B cell (primary cell): ENCODE data around the gene KCNH1. TPM values are rescaled to one million over a fixed set of nuclear protein-coding genes. Genes with fewer than 3 reads are reported as not detected.

ENCODE experiments used
- ATAC-seq: fragments of 200-7000 bp; cut with Tn5 transposase; one replicate; pipeline ENCODE4 v1.10.0; 2021; ENCODE audit warnings: low read depth, mild to moderate bottlenecking, moderate number of reproducible peaks, moderate library complexity
- CTCF ChIA-PET: fragments of 350-600 bp; sonication (Branson Sonifier 250); formaldehyde crosslinking; loops from one replicate; lab custom pipeline; 2021; ENCODE audit warnings: antibody characterized with exemption, inconsistent platforms; lab: Charles Lee
- POLR2A ChIA-PET: fragments of 350-600 bp; sonication (Branson Sonifier 250); formaldehyde crosslinking; loops from one replicate; lab custom pipeline; 2021; ENCODE audit warnings: antibody characterized with exemption; lab: Charles Lee
- DNase-seq: peaks from one replicate; pipeline ENCODE4 v3.0.0; 2013
- H2AFZ ChIP-seq: 2 replicates; pipeline ENCODE4 v1.6.1; 2012; ENCODE audit warnings: mild to moderate bottlenecking, low read depth, low read length; ENCODE audit not compliant: insufficient read depth, poor library complexity, severe bottlenecking
- H3K27ac ChIP-seq, 2 donors: 1 replicate in 1 of 2; 2 replicates in 1 of 2; pipeline ENCODE4 v1.5.1; 2012 to 2013; ENCODE audit warnings: low read length in 2 of 2, mild to moderate bottlenecking in 2 of 2, moderate library complexity in 1 of 2
- H3K27me3 ChIP-seq, 4 experiments: fragments of 200-600 bp in 1 of 4; sonication (generic) in 1 of 4; replicated peaks in 1 of 4; 1 replicate in 2 of 4; 2 replicates in 2 of 4; pipeline versions ENCODE4 v1.6.1 to v1.7.0; 2013 to 2016; ENCODE audit warnings: low read length in 3 of 4, mild to moderate bottlenecking in 2 of 4, mixed read lengths in 1 of 4, moderate library complexity in 1 of 4; ENCODE audit not compliant: insufficient read depth in 4 of 4, control insufficient read depth in 3 of 4; ENCODE audit errors: control extremely low read depth in 1 of 4
- H3K36me3 ChIP-seq, 2 experiments: replicated peaks in 1 of 2; 1 replicate in 1 of 2; 2 replicates in 1 of 2; pipeline versions ENCODE4 v1.6.1 to v1.7.1; 2013; ENCODE audit warnings: low read length in 1 of 2; ENCODE audit not compliant: insufficient read depth in 2 of 2, control insufficient read depth in 1 of 2; ENCODE audit errors: control extremely low read depth in 1 of 2, extremely low read depth in 1 of 2
- H3K4me1 ChIP-seq, 2 donors: fragments of 200-600 bp in 1 of 2; sonication (generic) in 1 of 2; 1 replicate in 1 of 2; 2 replicates in 1 of 2; pipeline versions ENCODE4 v1.5.1 to v1.6.1; 2013 to 2017; ENCODE audit warnings: low read length in 2 of 2; ENCODE audit not compliant: control insufficient read depth in 2 of 2, insufficient read depth in 2 of 2
- H3K4me2 ChIP-seq: replicated peaks from 2 replicates; pipeline ENCODE3; 2012; ENCODE audit warnings: mild to moderate bottlenecking, low read depth, low read length; ENCODE audit not compliant: poor library complexity, severe bottlenecking
- H3K4me3 ChIP-seq, 5 experiments: fragments of 200-600 bp in 1 of 5; sonication (generic) in 1 of 5; 1 replicate in 3 of 5; 2 replicates in 2 of 5; pipeline versions ENCODE4 v1.5.1 to v1.7.0; 2011 to 2016; ENCODE audit warnings: low read length in 4 of 5, mild to moderate bottlenecking in 4 of 5, low read depth in 2 of 5, control low read depth in 1 of 5, moderate library complexity in 1 of 5; ENCODE audit not compliant: insufficient read depth in 1 of 5; ENCODE audit errors: control extremely low read depth in 1 of 5, extremely low read depth in 1 of 5
- H3K79me2 ChIP-seq: fragments of 200-600 bp; sonication (generic); one replicate; pipeline ENCODE4 v1.6.0; 2016; ENCODE audit warnings: low read length; ENCODE audit not compliant: control insufficient read depth, insufficient read depth
- H3K9ac ChIP-seq: fragments of 200-600 bp; sonication (generic); 2 replicates; pipeline ENCODE4 v1.6.1; 2017; ENCODE audit warnings: mild to moderate bottlenecking, low read length, moderate library complexity
- H3K9me3 ChIP-seq, 3 donors: one replicate each; pipeline versions ENCODE4 v1.6.1 to v1.7.1; 2013; ENCODE audit warnings: low read length in 2 of 3; ENCODE audit not compliant: control insufficient read depth in 2 of 3, insufficient read depth in 1 of 3; ENCODE audit errors: control extremely low read depth in 1 of 3
- H4K20me1 ChIP-seq: 2 replicates; pipeline ENCODE4 v1.6.0; 2012; ENCODE audit warnings: mild to moderate bottlenecking, low read length; ENCODE audit not compliant: insufficient read depth, control insufficient read depth, poor library complexity, severe bottlenecking
- H3K27ac Mint-ChIP-seq: one replicate; pipeline ENCODE4 v1.8.0; 2021; ENCODE audit warnings: mixed read lengths
- H3K27me3 Mint-ChIP-seq: one replicate; pipeline ENCODE4 v1.8.0; 2021; ENCODE audit warnings: mixed read lengths
- H3K4me1 Mint-ChIP-seq: one replicate; pipeline ENCODE4 v1.8.0; 2021; ENCODE audit warnings: mixed read lengths
- H3K4me3 Mint-ChIP-seq: one replicate; pipeline ENCODE4 v1.8.0; 2021; ENCODE audit warnings: mixed read lengths
- H3K9me3 Mint-ChIP-seq: one replicate; pipeline ENCODE4 v1.8.0; 2022; ENCODE audit warnings: mixed read lengths; ENCODE audit not compliant: insufficient read depth
- EZH2 ChIP-seq: IDR thresholded peaks from 2 replicates; pipeline ENCODE4 v1.6.1; 2012; ENCODE audit warnings: borderline replicate concordance, low read depth, mild to moderate bottlenecking, moderate library complexity, low read length; ENCODE audit not compliant: insufficient read depth, poor library complexity, severe bottlenecking
- whole genome bisulfite sequencing: methylation state at CpG from one replicate; pipeline ENCODE4 v1.1.5; 2013; ENCODE audit warnings: missing lambda C conversion rate; ENCODE audit not compliant: insufficient coverage; 5-methylcytosine and 5-hydroxymethylcytosine counted together
- intact Hi-C: fragments of 100-400 bp; cut with micrococcal nuclease; formaldehyde crosslinking; loops from one replicate; pipeline ENCODE4 v1.10.0; 2022
- polyA plus RNA-seq: library from polyadenylated mRNA; depleted of rRNA; stranded (reverse); fragments of >200 nt; gene quantifications from 2 replicates; pipeline ENCODE4 v1.2.3, GENCODE V29; 2012
- total RNA-seq, 2 donors: library from RNA; stranded (reverse); fragments of 120-200 nt in 1 of 2; gene quantifications; 1 replicate in 1 of 2; 2 replicates in 1 of 2; pipeline versions ENCODE4 v1.2.3 to v1.2.4, GENCODE V29; 2013 to 2022
- TF ChIP-seq, protein P1 (sequence below): fragments of 200-600 bp; IDR thresholded peaks from one replicate; pipeline ENCODE4 v1.8.0; 2022; ENCODE audit warnings: antibody characterized with exemption, mild to moderate bottlenecking

KCNH1 gene
- total and polyA plus RNA-seq, 2 donors (not counting 1 experiment from before 2014, with no cell fraction given), result not detected

DNA sequence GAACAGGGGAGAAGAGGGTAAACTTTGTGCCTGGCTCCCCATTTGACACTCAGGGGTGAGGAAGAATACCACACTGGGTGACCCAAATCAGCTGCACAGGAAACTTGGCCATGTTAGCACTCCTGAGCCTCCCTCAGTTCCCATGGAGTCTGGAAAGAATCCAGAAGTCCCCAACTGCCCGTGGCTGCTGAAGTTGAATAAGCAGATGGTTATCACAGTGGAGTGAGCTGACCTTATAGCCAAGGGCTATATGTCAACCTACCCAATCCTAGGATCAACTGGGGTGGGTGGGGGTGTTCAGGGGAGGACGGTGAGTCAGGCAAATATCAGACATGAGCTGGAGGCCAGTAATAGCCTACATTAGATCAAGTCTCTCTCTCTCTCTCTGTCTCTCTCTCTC is 20.4 kb downstream of the KCNH1 start:
- CTCF ChIA-PET, result no interaction called here

DNA sequence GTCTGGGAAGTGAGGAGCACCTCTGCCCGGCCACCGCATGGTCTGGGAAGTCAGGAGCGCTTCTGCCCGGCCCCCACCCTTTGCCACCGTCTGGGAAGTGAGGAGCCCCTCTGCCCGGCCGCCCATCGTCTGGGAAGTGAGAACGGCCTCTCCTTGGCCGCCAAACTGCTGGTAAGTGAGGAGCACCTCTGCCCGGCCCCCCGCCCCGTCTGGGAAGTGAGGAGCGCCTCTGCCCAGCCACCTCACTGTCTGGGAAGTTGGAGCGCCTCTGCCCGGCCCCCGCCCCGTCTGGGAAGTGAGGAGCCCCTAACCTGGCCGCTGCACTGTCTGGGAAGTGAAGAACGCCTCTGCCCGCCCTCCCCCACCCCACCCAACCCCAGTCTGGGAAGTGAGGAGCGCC is 22.6 kb downstream of the KCNH1 start:
- Mint-ChIP-seq H3K27me3 (peaks cover 15% of the 10 kb centered on the region), H3K27ac (no peak overlapping the region), H3K9me3 (peaks cover 4% of the 10 kb centered on the region), H3K4me1 (no peaks in the 10 kb centered on the region), H3K4me3 (no peak overlapping the region)
- TF ChIP-seq EZH2, result no peak
- TF ChIP-seq, protein P1, sequence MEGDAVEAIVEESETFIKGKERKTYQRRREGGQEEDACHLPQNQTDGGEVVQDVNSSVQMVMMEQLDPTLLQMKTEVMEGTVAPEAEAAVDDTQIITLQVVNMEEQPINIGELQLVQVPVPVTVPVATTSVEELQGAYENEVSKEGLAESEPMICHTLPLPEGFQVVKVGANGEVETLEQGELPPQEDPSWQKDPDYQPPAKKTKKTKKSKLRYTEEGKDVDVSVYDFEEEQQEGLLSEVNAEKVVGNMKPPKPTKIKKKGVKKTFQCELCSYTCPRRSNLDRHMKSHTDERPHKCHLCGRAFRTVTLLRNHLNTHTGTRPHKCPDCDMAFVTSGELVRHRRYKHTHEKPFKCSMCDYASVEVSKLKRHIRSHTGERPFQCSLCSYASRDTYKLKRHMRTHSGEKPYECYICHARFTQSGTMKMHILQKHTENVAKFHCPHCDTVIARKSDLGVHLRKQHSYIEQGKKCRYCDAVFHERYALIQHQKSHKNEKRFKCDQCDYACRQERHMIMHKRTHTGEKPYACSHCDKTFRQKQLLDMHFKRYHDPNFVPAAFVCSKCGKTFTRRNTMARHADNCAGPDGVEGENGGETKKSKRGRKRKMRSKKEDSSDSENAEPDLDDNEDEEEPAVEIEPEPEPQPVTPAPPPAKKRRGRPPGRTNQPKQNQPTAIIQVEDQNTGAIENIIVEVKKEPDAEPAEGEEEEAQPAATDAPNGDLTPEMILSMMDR, result no peak
- H3K4me1 ChIP-seq, result no peaks in the 10 kb centered on the region
- DNase-seq (no peak), ATAC-seq (no peak)
- H3K79me2 ChIP-seq, result no peaks in the 10 kb centered on the region
- H4K20me1 ChIP-seq, result no peaks in the 10 kb centered on the region
- no peak overlapping the region for H3K9ac ChIP-seq
- no peak overlapping the region for H3K4me3 ChIP-seq
- H3K27me3 ChIP-seq, result peaks cover 0 to 5% (median under 1%) of the 10 kb centered on the region in 4 experiments
- CTCF ChIA-PET, result no interaction called here
- POLR2A ChIA-PET, result no interaction called here
- H3K27ac ChIP-seq, result no peak overlapping the region
- intact Hi-C loops, result no loop called here
- no peaks in the 10 kb centered on the region for H3K36me3 ChIP-seq
- H3K9me3 ChIP-seq, result peaks cover 0 to 5% (median 0%) of the 10 kb centered on the region in 3 donors
- H3K4me2 ChIP-seq, result no peak overlapping the region
- WGBS, result 84% methylated on average over 8 of the region's 22 CpGs
- H2AFZ ChIP-seq, result no peak overlapping the region

More for the DNA sequence above, 20.4 kb downstream of the KCNH1 start:
- intact Hi-C loops, result no loop called here
- Mint-ChIP-seq H3K4me3 (no peak overlapping the region), H3K4me1 (no peaks in the 10 kb centered on the region), H3K27me3 (peaks cover 29% of the 10 kb centered on the region), H3K27ac (no peak overlapping the region), H3K9me3 (peaks cover 4% of the 10 kb centered on the region)
- H3K4me2 ChIP-seq, result no peak overlapping the region
- H4K20me1 ChIP-seq, result no peaks in the 10 kb centered on the region
- peaks cover 0 to 5% (median 0%) of the 10 kb centered on the region in 3 donors for H3K9me3 ChIP-seq
- H3K4me3 ChIP-seq, result no peak overlapping the region
- H3K79me2 ChIP-seq, result no peaks in the 10 kb centered on the region
- ATAC-seq, result no peak
- TF ChIP-seq EZH2, result no peak
- TF ChIP-seq, protein P1, result no peak
- H3K27me3 ChIP-seq, result peaks cover 0 to 5% (median 2%) of the 10 kb centered on the region in 4 experiments
- no peak overlapping the region for H3K27ac ChIP-seq
- H3K4me1 ChIP-seq, result no peaks in the 10 kb centered on the region
- no peak overlapping the region for H2AFZ ChIP-seq
- H3K36me3 ChIP-seq, result no peaks in the 10 kb centered on the region
- POLR2A ChIA-PET, result no interaction called here
- no peak for DNase-seq
- no CpG with 5 or more reads among the region's 2 CpGs for WGBS
- H3K9ac ChIP-seq, result no peak overlapping the region
